ENCODE results near the gene NUCB1.
"Not testable (repeated sequence)": the region's sequence is repeated elsewhere in the genome, so short reads cannot be mapped to it uniquely, and the experiment has no call there.

DNA sequence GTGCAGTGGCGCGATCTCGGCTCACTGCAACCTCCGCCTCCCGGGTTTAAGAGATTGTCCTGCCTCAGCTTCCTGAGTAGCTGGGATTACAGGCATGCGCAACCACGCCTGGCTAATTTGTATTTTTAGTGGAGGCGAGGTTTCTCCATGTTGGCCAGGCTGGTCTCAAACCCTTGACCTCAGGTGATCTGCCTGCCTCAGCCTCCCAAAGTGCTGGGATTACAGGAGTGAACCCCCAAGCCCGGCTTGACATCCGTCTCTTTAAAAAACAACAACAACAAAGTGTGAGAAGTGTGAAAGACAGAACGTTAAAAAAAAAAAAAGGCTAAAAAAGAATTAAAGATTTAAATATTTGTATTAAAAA lies 744 bp upstream of the NUCB1 start:
- TF ChIP-seq, protein P1, sequence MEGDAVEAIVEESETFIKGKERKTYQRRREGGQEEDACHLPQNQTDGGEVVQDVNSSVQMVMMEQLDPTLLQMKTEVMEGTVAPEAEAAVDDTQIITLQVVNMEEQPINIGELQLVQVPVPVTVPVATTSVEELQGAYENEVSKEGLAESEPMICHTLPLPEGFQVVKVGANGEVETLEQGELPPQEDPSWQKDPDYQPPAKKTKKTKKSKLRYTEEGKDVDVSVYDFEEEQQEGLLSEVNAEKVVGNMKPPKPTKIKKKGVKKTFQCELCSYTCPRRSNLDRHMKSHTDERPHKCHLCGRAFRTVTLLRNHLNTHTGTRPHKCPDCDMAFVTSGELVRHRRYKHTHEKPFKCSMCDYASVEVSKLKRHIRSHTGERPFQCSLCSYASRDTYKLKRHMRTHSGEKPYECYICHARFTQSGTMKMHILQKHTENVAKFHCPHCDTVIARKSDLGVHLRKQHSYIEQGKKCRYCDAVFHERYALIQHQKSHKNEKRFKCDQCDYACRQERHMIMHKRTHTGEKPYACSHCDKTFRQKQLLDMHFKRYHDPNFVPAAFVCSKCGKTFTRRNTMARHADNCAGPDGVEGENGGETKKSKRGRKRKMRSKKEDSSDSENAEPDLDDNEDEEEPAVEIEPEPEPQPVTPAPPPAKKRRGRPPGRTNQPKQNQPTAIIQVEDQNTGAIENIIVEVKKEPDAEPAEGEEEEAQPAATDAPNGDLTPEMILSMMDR (IDR thresholded peaks at IDR 0.05 in 8 of 11, conservative IDR thresholded peaks at IDR 0.05 in 3 of 11): not testable (repeated sequence)
- not testable (repeated sequence) for TF ChIP-seq POLR2AphosphoS5 (IDR thresholded peaks at IDR 0.05)

All from spleen (tissue), 7 donors.